Activated gamma-delta T cell (primary cell): ENCODE measurements around the gene APOBEC3G.
"Not testable (repeated sequence)": the region's sequence is repeated elsewhere in the genome, so short reads cannot be mapped to it uniquely, and the experiment has no call there.

ENCODE experiments used
- DNase-seq: peaks from one replicate; lab custom pipeline; 2025; lab: John Stamatoyannopoulos, UW

The APOBEC3G gene

GRCh38 chr22:39066442-39067276 is 10.4 kb upstream of the APOBEC3G start:
- not testable (repeated sequence) for DNase-seq

- DNase-seq = no peak
These were observed 8.9 kb upstream of the APOBEC3G start for GRCh38 chr22:39068033-39068785.

- no peak for DNase-seq
These were observed 6.9 kb upstream of the APOBEC3G start for GRCh38 chr22:39070186-39070585.

- not testable (repeated sequence) for DNase-seq
These were observed 4.5 kb upstream of the APOBEC3G start for GRCh38 chr22:39072581-39072981.

- no peak for DNase-seq
These were observed 3.1 kb upstream of the APOBEC3G start for GRCh38 chr22:39073981-39074380.

- DNase-seq = not testable (repeated sequence)
These were observed 685 bp upstream of the APOBEC3G start for GRCh38 chr22:39076155-39077025.

- DNase-seq = not testable (repeated sequence)
These were observed 837 bp downstream of the APOBEC3G start for GRCh38 chr22:39077912-39078311.

GRCh38 chr22:39078329-39078728 is 1.3 kb downstream of the APOBEC3G start:
- DNase-seq = peak; percentile 32

- DNase-seq = not testable (repeated sequence)
These were observed 2.1 kb downstream of the APOBEC3G start for GRCh38 chr22:39079054-39079637.

- peak; percentile 33 for DNase-seq
These were observed 3.1 kb downstream of the APOBEC3G start for GRCh38 chr22:39080052-39080762.

GRCh38 chr22:39081016-39081415 is 3.9 kb downstream of the APOBEC3G start:
- no peak for DNase-seq

GRCh38 chr22:39081598-39081997 is 4.5 kb downstream of the APOBEC3G start:
- no peak for DNase-seq

- no peak for DNase-seq
These were observed 6.4 kb downstream of the APOBEC3G start for GRCh38 chr22:39083212-39084165.

GRCh38 chr22:39084666-39085065 is 7.6 kb downstream of the APOBEC3G start:
- DNase-seq = no peak

GRCh38 chr22:39087098-39087497 is 10.0 kb downstream of the APOBEC3G start:
- no peak for DNase-seq

GRCh38 chr22:39087881-39088684 is 11.0 kb downstream of the APOBEC3G start:
- DNase-seq = no peak

- no peak for DNase-seq
These were observed 11.6 kb downstream of the APOBEC3G start for GRCh38 chr22:39088685-39089032.

- DNase-seq = no peak
These were observed 12.9 kb downstream of the APOBEC3G start for GRCh38 chr22:39089928-39090327.

GRCh38 chr22:39090426-39091064 is 13.5 kb downstream of the APOBEC3G start:
- DNase-seq = peak; percentile 86
